Prostate gland (tissue), 2 donors: ENCODE data around the gene NDST1. TPM values are rescaled to one million over a fixed set of nuclear protein-coding genes. Genes with fewer than 3 reads are reported as not detected.
A peak's percentile ranks its signal among the peaks of the same experiment; 100 is the strongest.

Experiments
- DNase-seq: peaks from one replicate; pipeline ENCODE4 v3.0.0-alpha.2; 2019; ENCODE audit warnings: low spot score
- H3K27ac ChIP-seq, 2 donors: fragments of 200-600 bp; sonication (generic); 2 replicates each; pipeline ENCODE4 v1.5.1; 2017 to 2019
- H3K27me3 ChIP-seq: fragments of 200-600 bp; sonication (generic); replicated peaks from 2 replicates; pipeline ENCODE4 v1.5.1; 2019; ENCODE audit not compliant: insufficient read depth
- H3K36me3 ChIP-seq, 2 donors: fragments of 200-600 bp; sonication (generic); 1 replicate in 1 of 2; 2 replicates in 1 of 2; pipeline versions ENCODE4 v1.5.1 to v1.8.1; 2017 to 2019
- H3K4me1 ChIP-seq: fragments of 200-600 bp; sonication (generic); replicated peaks from 2 replicates; pipeline ENCODE4 v1.5.1; 2019
- H3K4me3 ChIP-seq, 2 donors: fragments of 200-600 bp; sonication (generic); 2 replicates each; pipeline ENCODE4 v1.5.1; 2017 to 2019
- H3K9me3 ChIP-seq: fragments of 200-600 bp; sonication (generic); 2 replicates; pipeline ENCODE4 v1.5.1; 2017
- POLR2A ChIP-seq: fragments of 450-650 bp; IDR thresholded peaks from one replicate; pipeline ENCODE4 v1.6.1; 2016; ENCODE audit warnings: antibody characterized with exemption, mild to moderate bottlenecking
- POLR2AphosphoS5 ChIP-seq: sonication (generic); formaldehyde crosslinking; IDR thresholded peaks from one replicate; pipeline ENCODE4 v1.6.1; 2017; ENCODE audit warnings: antibody characterized with exemption
- WGBS: methylation state at CpG from one replicate; pipeline ENCODE4 v1.1.5; 2018; 5-methylcytosine and 5-hydroxymethylcytosine counted together
- intact Hi-C: fragments of 100-400 bp; cut with DNase I; formaldehyde crosslinking; loops from one replicate; pipeline ENCODE4 v1.14.2; 2022
- total RNA-seq, 2 donors: library from RNA; depleted of rRNA; stranded (reverse); fragments of >200 nt; gene quantifications; one replicate each; pipeline ENCODE4 v1.1.0, GENCODE V29; 2016
- TF ChIP-seq, protein P1 (sequence below), 4 experiments: fragments of 200-600 bp in 2 of 4; fragments of 450-650 bp in 2 of 4; sonication (generic) in 2 of 4; IDR thresholded peaks; 1 replicate in 3 of 4; 2 replicates in 1 of 4; pipeline ENCODE4 v1.5.1; 2016 to 2019; ENCODE audit warnings: antibody characterized with exemption in 4 of 4, mild to moderate bottlenecking in 2 of 4, moderate library complexity in 2 of 4

Gene NDST1
- total RNA-seq, 2 donors from 2014 or later, result 65.8 to 175 TPM

- no peaks in the 10 kb centered on the region for H3K9me3 ChIP-seq
- intact Hi-C loops, result loop anchor here (5.0 kb wide), 3 partner anchors 102 to 282 kb away; partner anchors contain the start of genes MYOZ3 and RBM22
- WGBS, result 17% methylated on average over 11 of the region's 11 CpGs
- peak; percentile 91 for DNase-seq
- no peaks in the 10 kb centered on the region for H3K36me3 ChIP-seq
- H3K27ac ChIP-seq, result no peak overlapping the region
- TF ChIP-seq POLR2A (no peak), POLR2AphosphoS5 (peak; percentile 47)
- TF ChIP-seq, protein P1, sequence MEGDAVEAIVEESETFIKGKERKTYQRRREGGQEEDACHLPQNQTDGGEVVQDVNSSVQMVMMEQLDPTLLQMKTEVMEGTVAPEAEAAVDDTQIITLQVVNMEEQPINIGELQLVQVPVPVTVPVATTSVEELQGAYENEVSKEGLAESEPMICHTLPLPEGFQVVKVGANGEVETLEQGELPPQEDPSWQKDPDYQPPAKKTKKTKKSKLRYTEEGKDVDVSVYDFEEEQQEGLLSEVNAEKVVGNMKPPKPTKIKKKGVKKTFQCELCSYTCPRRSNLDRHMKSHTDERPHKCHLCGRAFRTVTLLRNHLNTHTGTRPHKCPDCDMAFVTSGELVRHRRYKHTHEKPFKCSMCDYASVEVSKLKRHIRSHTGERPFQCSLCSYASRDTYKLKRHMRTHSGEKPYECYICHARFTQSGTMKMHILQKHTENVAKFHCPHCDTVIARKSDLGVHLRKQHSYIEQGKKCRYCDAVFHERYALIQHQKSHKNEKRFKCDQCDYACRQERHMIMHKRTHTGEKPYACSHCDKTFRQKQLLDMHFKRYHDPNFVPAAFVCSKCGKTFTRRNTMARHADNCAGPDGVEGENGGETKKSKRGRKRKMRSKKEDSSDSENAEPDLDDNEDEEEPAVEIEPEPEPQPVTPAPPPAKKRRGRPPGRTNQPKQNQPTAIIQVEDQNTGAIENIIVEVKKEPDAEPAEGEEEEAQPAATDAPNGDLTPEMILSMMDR (IDR thresholded peaks at IDR 0.05), result peak; percentile 89 to 98 (median 94)
- no peaks in the 10 kb centered on the region for H3K27me3 ChIP-seq
- H3K4me1 ChIP-seq, result no peaks in the 10 kb centered on the region
- no peak overlapping the region for H3K4me3 ChIP-seq
Measured at GRCh38 chr5:150560401-150561191, 52.7 kb downstream of the NDST1 start.

DNA sequence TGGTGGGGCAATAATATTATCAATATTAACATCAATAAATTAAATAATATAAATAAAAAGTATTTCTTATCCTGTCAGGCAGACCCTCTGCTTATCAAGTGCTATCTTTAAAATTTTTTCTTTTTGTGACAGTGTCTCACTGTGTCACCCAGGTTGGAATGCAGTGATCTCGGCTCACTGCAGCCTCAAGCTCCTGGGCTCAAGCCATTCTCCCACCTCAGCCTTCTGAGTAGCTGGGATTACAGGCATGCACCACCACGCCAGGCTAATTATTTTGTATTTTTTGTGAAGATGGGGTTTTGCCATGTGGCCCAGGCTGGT lies 53.2 kb downstream of the NDST1 start:
- intact Hi-C loops, result loop anchor here (5.0 kb wide), 3 partner anchors 101 to 281 kb away; partner anchors contain the start of genes MYOZ3 and RBM22
- Histone ChIP-seq H3K4me1 (no peaks in the 10 kb centered on the region), H3K27ac (no peak overlapping the region), H3K36me3 (no peaks in the 10 kb centered on the region), H3K4me3 (no peak overlapping the region), H3K9me3 (no peaks in the 10 kb centered on the region), H3K27me3 (no peaks in the 10 kb centered on the region)
- WGBS, result 34% methylated on average over 2 of the region's 2 CpGs
- DNase-seq, result no peak
- TF ChIP-seq, protein P1 (IDR thresholded peaks at IDR 0.05), result no peak
- TF ChIP-seq POLR2A (no peak), POLR2AphosphoS5 (no peak)

- no peak overlapping the region for H3K4me3 ChIP-seq
- intact Hi-C loops, result loop anchor here (5.0 kb wide), 3 partner anchors 101 to 281 kb away; partner anchors contain the start of genes MYOZ3 and RBM22
- 75% methylated on average over 4 of the region's 4 CpGs for whole genome bisulfite sequencing
- H3K27ac ChIP-seq, result no peak overlapping the region
- no peaks in the 10 kb centered on the region for H3K27me3 ChIP-seq
- H3K9me3 ChIP-seq, result no peaks in the 10 kb centered on the region
- H3K36me3 ChIP-seq, result no peaks in the 10 kb centered on the region
- TF ChIP-seq POLR2A, result no peak
- no peak for DNase-seq
- no peaks in the 10 kb centered on the region for H3K4me1 ChIP-seq
Measured at GRCh38 chr5:150561571-150562275, 53.8 kb downstream of the NDST1 start.

DNA sequence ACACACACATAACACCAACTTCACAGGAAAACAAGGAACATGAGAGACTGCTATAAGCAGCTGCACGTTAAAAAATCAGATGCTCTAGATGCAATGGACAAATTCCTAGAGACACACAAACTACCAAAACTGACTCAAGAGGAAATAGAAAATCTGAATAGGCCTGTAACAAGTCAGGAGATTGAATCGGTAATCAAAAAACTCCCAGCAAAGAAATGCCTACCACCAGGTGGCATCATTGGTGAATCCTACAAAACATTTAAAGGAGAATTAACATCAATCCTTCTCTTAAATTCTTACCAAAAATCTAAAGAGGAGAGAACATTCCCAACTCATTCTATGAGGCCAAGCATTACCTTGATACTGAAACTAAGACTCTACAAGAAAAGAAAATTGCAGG lies 54.9 kb downstream of the NDST1 start:
- 56% methylated on average over 2 of the region's 2 CpGs for WGBS

DNA sequence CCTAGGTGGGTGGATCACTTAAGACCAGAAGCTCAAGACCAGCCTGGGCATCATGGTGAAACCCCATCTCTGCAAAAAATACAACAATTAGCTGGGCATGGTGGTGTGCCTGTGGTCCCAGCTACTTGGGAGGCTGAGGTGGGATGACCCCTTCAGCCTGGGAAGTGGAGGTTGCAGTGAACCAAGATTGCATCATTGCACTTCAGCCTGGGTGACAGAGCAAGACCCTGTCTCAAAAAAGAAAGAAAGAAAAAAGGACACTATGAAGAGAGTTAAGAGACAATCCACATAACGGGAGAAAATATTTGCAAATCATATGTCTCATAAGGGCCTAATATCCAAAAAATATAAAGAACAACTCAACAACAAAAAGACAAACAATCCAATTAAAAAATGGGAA lies 57.9 kb downstream of the NDST1 start:
- H3K4me1 ChIP-seq, result no peaks in the 10 kb centered on the region
- DNase-seq, result no peak
- H3K36me3 ChIP-seq, result no peaks in the 10 kb centered on the region
- WGBS, result 95% methylated on average over 1 of the region's 1 CpG
- H3K9me3 ChIP-seq, result no peaks in the 10 kb centered on the region
- no peaks in the 10 kb centered on the region for H3K27me3 ChIP-seq
- no peak overlapping the region for H3K27ac ChIP-seq
- TF ChIP-seq POLR2A, result no peak
- TF ChIP-seq, protein P1 (IDR thresholded peaks at IDR 0.05), result no peak
- no peak for TF ChIP-seq POLR2AphosphoS5
- intact Hi-C loops, result no loop called here
- no peak overlapping the region for H3K4me3 ChIP-seq

More for the DNA sequence above, 54.9 kb downstream of the NDST1 start:
- DNase-seq, result no peak
- TF ChIP-seq POLR2AphosphoS5 (no peak), POLR2A (no peak)
- TF ChIP-seq, protein P1 (IDR thresholded peaks at IDR 0.05), result peak in 3 of 4 experiments; percentile 27 to 58 (median 58)
- Histone ChIP-seq H3K27me3 (no peaks in the 10 kb centered on the region), H3K4me1 (no peaks in the 10 kb centered on the region), H3K36me3 (no peaks in the 10 kb centered on the region), H3K4me3 (no peak overlapping the region), H3K9me3 (no peaks in the 10 kb centered on the region), H3K27ac (no peak overlapping the region)
- intact Hi-C loops, result loop anchor here (5.0 kb wide), 3 partner anchors 99 to 279 kb away; partner anchors contain the start of genes MYOZ3 and RBM22
